Hepatic stellate cell (primary cell): ENCODE results near the gene HERC5.
A peak's percentile ranks its signal among the peaks of the same experiment; 100 is the strongest.
"Not testable (repeated sequence)": the region's sequence is repeated elsewhere in the genome, so short reads cannot be mapped to it uniquely, and the experiment has no call there.

Experiments
- DNase-seq: peaks from one replicate; pipeline ENCODE4 v3.0.0; 2011; ENCODE audit warnings: low spot score

The HERC5 gene

GRCh38 chr4:88448211-88448765, 8.6 kb upstream of the HERC5 start:
- DNase-seq, result not testable (repeated sequence)

DNA sequence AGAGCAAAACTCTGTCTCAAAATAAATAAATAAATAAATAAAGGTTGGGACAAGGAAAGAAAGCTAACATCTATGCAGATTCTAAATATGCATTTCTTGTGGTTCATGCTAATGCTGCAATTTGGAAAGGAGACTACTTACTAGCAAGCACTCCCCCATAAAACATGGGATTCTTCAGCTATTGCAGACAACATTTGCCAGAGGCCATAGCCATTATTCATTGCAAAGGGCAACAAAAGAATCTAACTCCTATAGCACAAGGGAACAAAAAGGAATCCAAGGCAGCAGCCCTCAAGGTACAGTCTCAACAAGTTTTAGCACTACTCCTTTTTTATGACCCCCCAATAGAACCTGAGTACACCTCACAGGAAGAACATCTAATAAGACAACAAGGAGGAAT, 8.0 kb upstream of the HERC5 start:
- no peak for DNase-seq

DNA sequence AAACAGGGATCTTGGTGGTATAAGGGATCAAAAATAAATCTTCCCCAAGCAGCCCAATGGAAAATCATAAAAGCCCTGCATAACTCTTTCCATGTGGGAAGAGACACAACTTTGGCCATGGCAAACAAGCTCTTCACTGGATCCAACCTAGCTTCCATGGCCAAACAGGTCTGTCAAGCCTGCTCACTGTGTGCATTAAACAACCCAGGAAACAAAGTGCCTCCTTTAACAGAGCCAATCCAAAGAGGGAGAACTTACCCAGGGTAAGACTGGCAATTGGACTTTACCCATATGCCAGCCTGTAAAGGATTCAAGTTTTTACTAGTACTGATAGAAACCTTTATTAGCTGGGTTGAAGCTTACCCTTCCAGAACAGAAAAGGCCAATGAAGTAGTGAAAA, 7.6 kb upstream of the HERC5 start:
- DNase-seq, result no peak

- no peak for DNase-seq
These were observed 5.7 kb upstream of the HERC5 start for GRCh38 chr4:88451205-88451604.

GRCh38 chr4:88452912-88453311, 4.0 kb upstream of the HERC5 start:
- DNase-seq, result no peak

- DNase-seq, result peak; percentile 21
These were observed 586 bp downstream of the HERC5 start for GRCh38 chr4:88457307-88458103.

DNA sequence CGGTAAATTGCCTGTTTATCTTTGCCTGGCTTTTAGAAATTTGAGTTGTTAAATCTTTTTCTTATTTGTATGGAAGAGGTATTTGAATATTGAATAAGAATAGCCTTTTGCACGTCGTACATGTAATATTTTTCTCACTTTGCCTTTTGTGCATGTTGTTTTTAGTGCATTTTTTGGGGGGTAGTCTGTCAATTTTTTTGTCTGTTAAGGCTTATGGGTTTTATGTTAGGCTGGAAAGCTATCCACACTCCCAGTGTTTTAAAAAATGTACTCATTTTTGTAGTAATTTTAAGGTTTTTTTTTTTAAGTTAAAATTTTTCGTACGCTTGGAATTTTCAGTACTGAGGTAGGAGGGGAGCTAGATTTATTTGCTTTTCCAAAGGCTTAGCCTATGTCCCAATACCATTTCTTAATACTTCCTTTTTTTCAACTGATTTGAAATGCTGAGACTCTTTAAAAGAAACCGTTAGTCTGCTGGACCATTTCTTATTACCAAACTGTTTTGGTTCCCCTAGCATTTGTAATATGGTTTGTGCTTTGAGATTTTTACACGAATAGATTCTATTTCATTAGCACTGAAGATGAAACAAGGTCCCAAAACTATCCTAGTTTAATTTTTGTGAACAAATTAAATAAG, 1.3 kb downstream of the HERC5 start:
- DNase-seq, result no peak

GRCh38 chr4:88465653-88466192, 8.8 kb downstream of the HERC5 start:
- no peak for DNase-seq

GRCh38 chr4:88467392-88467791, 10.5 kb downstream of the HERC5 start:
- DNase-seq, result no peak

GRCh38 chr4:88477229-88477860, 20.4 kb downstream of the HERC5 start:
- DNase-seq, result no peak

- DNase-seq, result no peak
These were observed 21.3 kb downstream of the HERC5 start for GRCh38 chr4:88478247-88478646.

DNA sequence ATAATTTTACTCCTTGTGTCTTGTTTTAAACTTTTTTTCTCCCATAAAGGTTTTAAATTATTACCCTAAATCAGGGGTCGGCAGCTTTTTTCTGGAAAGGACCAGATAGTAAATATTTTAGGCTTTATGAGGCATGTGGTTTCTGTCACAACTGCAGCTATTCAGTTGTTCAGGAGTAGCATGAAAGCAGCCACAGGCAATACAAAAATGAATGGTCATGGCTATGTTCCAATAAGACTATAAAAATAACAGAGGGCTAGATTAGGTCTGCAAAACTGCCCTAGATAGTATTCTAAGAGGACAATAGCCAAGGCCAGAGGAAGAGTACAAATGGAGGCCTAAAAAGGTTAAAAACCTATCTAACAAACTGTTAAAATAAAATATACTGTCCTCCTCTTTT, 24.6 kb downstream of the HERC5 start:
- no peak for DNase-seq

GRCh38 chr4:88489100-88489761, 32.3 kb downstream of the HERC5 start:
- no peak for DNase-seq

- no peak for DNase-seq
These were observed 41.0 kb downstream of the HERC5 start for GRCh38 chr4:88497859-88498409.

- no peak for DNase-seq
These were observed 46.4 kb downstream of the HERC5 start for GRCh38 chr4:88503344-88503743.

- DNase-seq, result no peak
These were observed 54.3 kb downstream of the HERC5 start for GRCh38 chr4:88511236-88511635.

DNA sequence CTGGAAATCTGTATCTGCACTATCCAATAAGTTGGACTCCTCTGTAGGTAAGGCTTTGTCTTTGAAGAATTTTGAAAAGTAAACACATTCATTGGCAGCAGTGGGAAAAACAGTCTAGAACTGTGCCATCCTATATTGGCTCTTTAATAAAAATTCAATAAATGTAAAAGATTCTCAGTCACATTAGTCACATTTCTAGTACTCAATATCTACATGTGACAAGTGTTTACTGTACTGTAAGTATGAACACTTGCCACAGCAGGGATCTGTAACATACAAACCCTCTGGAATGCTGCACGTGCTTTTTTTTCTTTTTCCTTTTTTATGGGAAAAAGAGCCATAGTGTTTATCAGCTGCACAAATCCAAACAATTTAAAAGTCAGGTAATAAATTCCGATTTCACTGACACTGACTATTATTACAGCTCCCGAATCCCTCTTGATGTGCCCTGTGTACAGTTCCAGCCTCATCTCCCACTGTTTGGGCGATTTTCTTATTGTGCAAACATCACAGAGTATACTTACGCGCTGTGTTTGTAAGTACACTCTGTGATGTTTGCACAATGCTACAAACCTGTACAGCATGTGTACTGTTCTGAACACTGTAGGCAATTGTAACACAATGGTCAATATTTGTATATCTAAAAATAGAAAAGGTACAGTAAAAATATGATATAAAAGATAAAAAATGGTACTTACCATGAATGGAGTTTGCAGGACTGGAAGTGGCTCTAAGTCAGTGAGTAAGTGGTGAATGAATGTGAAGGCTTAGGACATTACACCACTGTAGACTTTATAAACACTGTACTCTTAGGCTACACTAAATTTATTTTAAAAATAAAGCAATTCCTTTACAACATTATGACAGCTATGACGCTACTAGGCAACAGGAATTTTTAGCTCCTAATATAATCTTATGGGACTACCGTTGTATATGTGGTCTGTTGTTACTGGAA, 57.9 kb downstream of the HERC5 start:
- no peak for DNase-seq

DNA sequence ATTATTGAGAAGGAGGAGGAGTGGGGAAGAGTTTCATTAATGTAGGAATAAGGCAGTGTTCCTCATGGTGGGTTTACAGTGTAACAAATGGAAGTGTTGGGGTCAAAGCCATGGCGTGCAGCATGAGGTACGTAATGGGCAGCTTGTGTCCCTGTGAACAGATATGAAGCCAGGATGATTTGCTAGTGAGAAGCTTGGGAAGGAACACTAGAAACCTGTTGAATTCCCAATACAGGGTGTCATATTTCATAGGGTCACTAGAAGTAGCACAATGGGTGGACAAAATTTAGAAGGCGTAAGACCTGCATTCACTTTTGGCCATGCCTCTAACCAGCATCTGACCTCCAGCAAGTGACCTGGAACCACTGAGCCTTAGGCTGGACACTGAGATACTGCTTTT, 59.8 kb downstream of the HERC5 start:
- DNase-seq, result no peak

- no peak for DNase-seq
These were observed 60.9 kb downstream of the HERC5 start for GRCh38 chr4:88517825-88518224.

DNA sequence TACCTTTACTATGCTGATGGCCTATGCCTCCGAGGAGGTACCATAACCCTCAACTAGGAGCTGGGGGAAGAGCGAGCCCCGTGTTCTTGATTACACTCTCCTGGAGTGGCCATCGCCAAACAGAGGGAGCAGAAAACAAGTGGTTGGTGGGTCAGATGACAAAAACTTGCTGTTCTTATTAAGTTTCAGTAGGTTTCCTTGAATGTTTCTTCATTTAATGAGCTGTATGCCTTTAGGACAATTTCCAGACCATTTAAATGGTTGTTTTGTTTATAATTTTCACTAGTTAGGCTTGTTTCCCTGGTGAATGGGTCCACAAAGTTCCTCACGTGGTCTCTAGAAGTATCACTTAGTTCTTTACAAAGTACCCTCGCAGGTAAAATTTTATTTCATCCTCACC, 62.0 kb downstream of the HERC5 start:
- DNase-seq, result no peak
